HUES48 (cell line): ENCODE measurements around the gene PEX5L.
"Not testable (repeated sequence)": the region's sequence is repeated elsewhere in the genome, so short reads cannot be mapped to it uniquely, and the experiment has no call there.

ENCODE experiments used
- H3K27ac ChIP-seq: one replicate; pipeline ENCODE4 v1.7.0; 2013; ENCODE audit warnings: low read depth, low read length, inconsistent platforms
- H3K27me3 ChIP-seq: 2 replicates; pipeline ENCODE4 v1.6.1; 2013; ENCODE audit warnings: mild to moderate bottlenecking, low read length; ENCODE audit not compliant: control insufficient read depth, insufficient read depth
- H3K36me3 ChIP-seq: 2 replicates; pipeline ENCODE4 v1.6.1; 2013; ENCODE audit warnings: low read length; ENCODE audit not compliant: control insufficient read depth, insufficient read depth
- H3K4me1 ChIP-seq: 2 replicates; pipeline ENCODE4 v1.6.1; 2013; ENCODE audit warnings: mild to moderate bottlenecking, low read length; ENCODE audit not compliant: control insufficient read depth, insufficient read depth
- H3K4me3 ChIP-seq: 2 replicates; pipeline ENCODE4 v1.5.1; 2013; ENCODE audit warnings: mild to moderate bottlenecking, low read depth, low read length
- H3K9ac ChIP-seq: 2 replicates; pipeline ENCODE4 v1.6.1; 2013; ENCODE audit warnings: mild to moderate bottlenecking, low read depth, low read length, moderate library complexity
- H3K9me3 ChIP-seq: 2 replicates; pipeline ENCODE4 v1.6.1; 2013; ENCODE audit warnings: low read length; ENCODE audit not compliant: control insufficient read depth, insufficient read depth

PEX5L gene

GRCh38 chr3:179791793-179792192 lies 244.9 kb downstream of the PEX5L start:
- H3K9me3 ChIP-seq = no peaks in the 10 kb centered on the region
- 0 out of 2 replicates have a peak, but pooled peaks cover 3% of the 10 kb centered on the region for H3K36me3 ChIP-seq
- H3K27ac ChIP-seq = no peak overlapping the region
- H3K9ac ChIP-seq = no peak overlapping the region
- H3K4me1 ChIP-seq = no peaks in the 10 kb centered on the region
- H3K4me3 ChIP-seq = no peak overlapping the region
- H3K27me3 ChIP-seq = no peaks in the 10 kb centered on the region

GRCh38 chr3:179788996-179789395 lies 247.7 kb downstream of the PEX5L start:
- H3K9ac ChIP-seq = no peak overlapping the region
- no peaks in the 10 kb centered on the region for H3K9me3 ChIP-seq
- no peaks in the 10 kb centered on the region for H3K4me1 ChIP-seq
- H3K36me3 ChIP-seq = peaks cover 11% of the 10 kb centered on the region; the same call in 1 of the 2 replicates
- no peak overlapping the region for H3K4me3 ChIP-seq
- no peak overlapping the region for H3K27ac ChIP-seq
- no peaks in the 10 kb centered on the region for H3K27me3 ChIP-seq

GRCh38 chr3:179782841-179783240 lies 253.9 kb downstream of the PEX5L start:
- not testable (repeated sequence) for H3K27me3 ChIP-seq, H3K9me3 ChIP-seq, H3K9ac ChIP-seq, H3K4me3 ChIP-seq, H3K4me1 ChIP-seq, H3K27ac ChIP-seq
- H3K36me3 ChIP-seq = peaks cover 32% of the 10 kb centered on the region

GRCh38 chr3:179775416-179776122 lies 261.2 kb downstream of the PEX5L start:
- Histone ChIP-seq H3K27me3 (no peaks in the 10 kb centered on the region), H3K27ac (no peak overlapping the region), H3K9ac (no peak overlapping the region), H3K36me3 (peaks cover 13% of the 10 kb centered on the region), H3K4me1 (peaks cover 24% of the 10 kb centered on the region), H3K4me3 (no peak overlapping the region), H3K9me3 (peaks cover 13% of the 10 kb centered on the region)

GRCh38 chr3:179772297-179772696 lies 264.4 kb downstream of the PEX5L start:
- Histone ChIP-seq H3K9ac (no peak overlapping the region), H3K27ac (peak overlapping the region; percentile 74), H3K36me3 (peaks cover 26% of the 10 kb centered on the region), H3K4me1 (peaks cover 24% of the 10 kb centered on the region), H3K9me3 (peaks cover 13% of the 10 kb centered on the region), H3K4me3 (no peak overlapping the region), H3K27me3 (no peaks in the 10 kb centered on the region)

GRCh38 chr3:179771797-179772196 lies 264.9 kb downstream of the PEX5L start:
- Histone ChIP-seq H3K9me3 (peaks cover 13% of the 10 kb centered on the region), H3K27me3 (no peaks in the 10 kb centered on the region), H3K4me1 (peaks cover 24% of the 10 kb centered on the region), H3K27ac (peak overlapping the region; percentile 74), H3K4me3 (no peak overlapping the region), H3K9ac (no peak overlapping the region), H3K36me3 (peaks cover 31% of the 10 kb centered on the region)

GRCh38 chr3:179769411-179770247 lies 267.1 kb downstream of the PEX5L start:
- no peaks in the 10 kb centered on the region for H3K27me3 ChIP-seq
- no peak overlapping the region for H3K4me3 ChIP-seq
- H3K9ac ChIP-seq = no peak overlapping the region
- peaks cover 24% of the 10 kb centered on the region for H3K4me1 ChIP-seq
- H3K36me3 ChIP-seq = peaks cover 48% of the 10 kb centered on the region
- peaks cover 4% of the 10 kb centered on the region; the same call in 1 of the 2 replicates for H3K9me3 ChIP-seq
- H3K27ac ChIP-seq = no peak overlapping the region

- no peak overlapping the region for H3K27ac ChIP-seq
Observed at GRCh38 chr3:179768080-179768479, 268.7 kb downstream of the PEX5L start.

GRCh38 chr3:179766416-179767133 lies 270.2 kb downstream of the PEX5L start:
- no peak overlapping the region for H3K27ac ChIP-seq
- H3K4me1 ChIP-seq = peaks cover 5% of the 10 kb centered on the region
- H3K9ac ChIP-seq = no peak overlapping the region
- H3K9me3 ChIP-seq = no peaks in the 10 kb centered on the region
- no peaks in the 10 kb centered on the region for H3K27me3 ChIP-seq
- no peak overlapping the region for H3K4me3 ChIP-seq
- H3K36me3 ChIP-seq = peaks cover 63% of the 10 kb centered on the region

More at GRCh38 chr3:179768080-179768479, 268.7 kb downstream of the PEX5L start:
- Histone ChIP-seq H3K4me1 (peaks cover 20% of the 10 kb centered on the region), H3K27me3 (no peaks in the 10 kb centered on the region), H3K4me3 (no peak overlapping the region), H3K9ac (no peak overlapping the region), H3K9me3 (no peaks in the 10 kb centered on the region), H3K36me3 (peaks cover 53% of the 10 kb centered on the region)

- Histone ChIP-seq H3K36me3 (peaks cover 72% of the 10 kb centered on the region), H3K4me1 (no peaks in the 10 kb centered on the region), H3K27ac (no peak overlapping the region), H3K9ac (no peak overlapping the region), H3K4me3 (no peak overlapping the region), H3K9me3 (no peaks in the 10 kb centered on the region), H3K27me3 (no peaks in the 10 kb centered on the region)
Observed at GRCh38 chr3:179765396-179765795, 271.3 kb downstream of the PEX5L start.
